HS-27A (cell line): ENCODE measurements around the gene POTED.
"Not testable (repeated sequence)": the region's sequence is repeated elsewhere in the genome, so short reads cannot be mapped to it uniquely, and the experiment has no call there.

Experiments used
- DNase-seq: peaks from one replicate; pipeline ENCODE4 v3.0.0-alpha.2; 2012; ENCODE audit warnings: low read depth, missing footprints

Gene POTED

DNA sequence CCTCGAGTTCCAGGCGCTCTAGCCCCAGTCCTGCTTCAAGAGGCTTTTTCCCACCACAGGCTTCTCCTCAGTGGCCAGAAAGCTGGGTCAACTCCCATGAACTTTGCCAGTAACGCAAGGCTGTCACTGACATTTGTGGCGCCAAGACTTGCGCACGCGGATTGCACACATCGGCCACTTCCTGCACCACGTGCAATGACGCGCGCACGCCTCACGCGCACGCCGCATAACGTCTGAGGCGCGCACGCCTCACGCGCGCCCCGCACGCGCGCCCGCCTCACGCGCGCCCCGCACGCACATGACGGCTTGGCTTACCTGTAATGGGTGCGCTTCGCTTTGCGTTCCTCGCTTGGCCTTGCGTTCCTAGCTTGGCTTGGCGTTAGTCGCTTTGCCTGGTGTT lies at the start of gene POTED:
Gene POTED, plus strand, starts transcription at position 301 of the 400 bp plus-strand sequence. CDS start 452 bp downstream, outside the sequence.
- not testable (repeated sequence) for DNase-seq

DNA sequence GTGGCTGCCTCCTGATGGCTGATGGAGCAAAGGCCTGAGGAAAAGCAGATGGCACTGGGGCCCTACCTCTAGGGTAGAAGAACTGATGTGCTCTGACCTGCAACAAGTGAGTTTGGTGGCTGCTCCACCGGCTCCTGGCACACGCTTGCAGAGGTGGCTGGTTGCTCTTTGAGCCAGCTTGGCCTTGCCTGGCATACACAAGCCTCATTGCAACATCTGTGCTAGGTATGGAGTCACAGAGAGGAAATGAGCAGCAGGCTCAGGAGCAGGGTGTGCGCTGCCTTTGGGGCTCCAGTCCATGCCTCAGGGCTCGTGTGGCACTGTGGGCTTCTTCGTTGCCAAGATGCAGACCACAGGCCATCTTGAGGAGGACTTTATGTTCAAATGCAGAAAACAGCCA lies 40.5 kb downstream of the POTED start:
- not testable (repeated sequence) for DNase-seq

DNA sequence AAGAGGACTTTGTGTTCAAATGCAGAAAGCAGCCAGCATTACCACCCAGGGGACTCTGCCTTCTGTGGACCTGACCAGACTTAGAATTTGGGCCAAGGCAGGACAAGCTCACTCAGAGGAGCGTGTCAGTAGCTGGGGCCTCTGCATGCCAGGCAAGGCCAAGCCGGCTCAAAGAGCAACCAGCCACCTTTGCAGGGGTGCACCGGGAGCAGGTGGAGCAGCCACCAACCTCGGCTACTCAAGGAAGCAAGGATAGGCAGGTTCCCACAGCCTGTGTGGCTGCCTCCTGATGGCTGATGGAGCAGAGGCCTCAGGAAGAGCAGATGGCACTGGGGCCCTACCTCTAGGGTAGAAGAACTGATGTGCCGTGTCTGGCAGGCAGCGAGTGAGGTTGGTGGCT lies 42.2 kb downstream of the POTED start:
- DNase-seq, result not testable (repeated sequence)
